Loucy (cell line): Measurements from ENCODE around the gene GRID2.

Source experiments
- H2AFZ ChIP-seq: fragments of 200-600 bp; sonication (generic); 2 replicates; pipeline ENCODE4 v1.6.0; 2016; ENCODE audit warnings: antibody characterized with exemption, mild to moderate bottlenecking, low read length, moderate library complexity
- H3F3A ChIP-seq: fragments of 200-600 bp; 2 replicates; pipeline ENCODE4 v1.6.0; 2016; ENCODE audit warnings: antibody characterized with exemption, low read depth, mild to moderate bottlenecking
- H3K27me3 ChIP-seq: fragments of 200-600 bp; sonication (generic); 2 replicates; pipeline ENCODE4 v1.6.1; 2014; ENCODE audit warnings: low read length, mild to moderate bottlenecking; ENCODE audit not compliant: insufficient read depth, poor library complexity, severe bottlenecking
- H3K36me3 ChIP-seq: fragments of 200-600 bp; sonication (generic); 2 replicates; pipeline ENCODE4 v1.6.1; 2016; ENCODE audit warnings: low read length; ENCODE audit not compliant: insufficient read depth
- H3K4me1 ChIP-seq: fragments of 200-600 bp; sonication (generic); 2 replicates; pipeline ENCODE4 v1.5.1; 2014; ENCODE audit warnings: low read length, mild to moderate bottlenecking; ENCODE audit not compliant: insufficient read depth, poor library complexity, severe bottlenecking
- H3K4me2 ChIP-seq: fragments of 200-600 bp; sonication (generic); 2 replicates; pipeline ENCODE4 v1.6.0; 2014; ENCODE audit warnings: antibody characterized with exemption, low read length, low read depth, mild to moderate bottlenecking; ENCODE audit not compliant: poor library complexity, severe bottlenecking
- H3K4me3 ChIP-seq: fragments of 200-600 bp; sonication (generic); 2 replicates; pipeline ENCODE4 v1.5.1; 2014; ENCODE audit warnings: low read length, mild to moderate bottlenecking, mixed read lengths; ENCODE audit not compliant: poor library complexity, severe bottlenecking
- H3K79me2 ChIP-seq: fragments of 200-600 bp; sonication (generic); 2 replicates; pipeline ENCODE4 v1.6.1; 2014; ENCODE audit warnings: low read length; ENCODE audit not compliant: insufficient read depth
- H3K9ac ChIP-seq: fragments of 200-600 bp; sonication (generic); 2 replicates; pipeline ENCODE4 v1.6.0; 2014; ENCODE audit warnings: mild to moderate bottlenecking, low read depth, low read length, moderate library complexity; ENCODE audit not compliant: poor library complexity, severe bottlenecking
- H3K9me2 ChIP-seq: fragments of 200-600 bp; sonication (generic); replicated peaks from 2 replicates; pipeline ENCODE4 v1.6.1; 2016; ENCODE audit warnings: low read depth, low read length, mixed read lengths
- H3K9me3 ChIP-seq: fragments of 200-600 bp; sonication (generic); 2 replicates; pipeline ENCODE4 v1.6.1; 2014; ENCODE audit warnings: mild to moderate bottlenecking, antibody characterized with exemption, low read length, low read depth; ENCODE audit not compliant: insufficient read depth
- H4K20me1 ChIP-seq: fragments of 200-600 bp; sonication (generic); 2 replicates; pipeline ENCODE4 v1.6.0; 2014; ENCODE audit warnings: antibody characterized with exemption, low read length, mild to moderate bottlenecking; ENCODE audit not compliant: insufficient read depth, poor library complexity, severe bottlenecking
- CTCF ChIP-seq: fragments of 200-600 bp; sonication (generic); conservative IDR thresholded peaks from 2 replicates; pipeline ENCODE4 v1.5.1; 2014; ENCODE audit warnings: mild to moderate bottlenecking, antibody characterized with exemption, low read length
- EZH2phosphoT487 ChIP-seq: fragments of 200-600 bp; IDR thresholded peaks from 2 replicates; pipeline ENCODE4 v1.6.1; 2018; ENCODE audit warnings: antibody characterized with exemption, mild to moderate bottlenecking, moderate library complexity, borderline replicate concordance

GRID2 gene

GRCh38 chr4:93772858-93773257 is 1469.1 kb downstream of the GRID2 start:
- Histone ChIP-seq H3F3A (no peaks in the 10 kb centered on the region), H4K20me1 (no peaks in the 10 kb centered on the region), H3K9ac (no peak overlapping the region), H3K4me2 (no peak overlapping the region), H3K36me3 (no peaks in the 10 kb centered on the region), H2AFZ (no peak overlapping the region), H3K27me3 (no peaks in the 10 kb centered on the region), H3K4me3 (no peak overlapping the region), H3K79me2 (no peaks in the 10 kb centered on the region), H3K9me3 (no peaks in the 10 kb centered on the region), H3K4me1 (no peaks in the 10 kb centered on the region), H3K9me2 (no peaks in the 10 kb centered on the region)
- no peak for TF ChIP-seq EZH2phosphoT487
- TF ChIP-seq CTCF, result no peak

- TF ChIP-seq CTCF (no peak), EZH2phosphoT487 (no peak)
- Histone ChIP-seq H3K4me2 (no peak overlapping the region), H3K36me3 (no peaks in the 10 kb centered on the region), H3K4me3 (no peak overlapping the region), H3K4me1 (no peaks in the 10 kb centered on the region), H3F3A (no peaks in the 10 kb centered on the region), H4K20me1 (no peaks in the 10 kb centered on the region), H3K79me2 (no peaks in the 10 kb centered on the region), H3K9ac (no peak overlapping the region), H3K9me3 (no peaks in the 10 kb centered on the region), H2AFZ (no peak overlapping the region), H3K9me2 (no peaks in the 10 kb centered on the region), H3K27me3 (no peaks in the 10 kb centered on the region)
These were observed 1471.8 kb downstream of the GRID2 start for GRCh38 chr4:93775551-93775950.

GRCh38 chr4:93776386-93777080 is 1472.8 kb downstream of the GRID2 start:
- Histone ChIP-seq H3K9me3 (no peaks in the 10 kb centered on the region), H3K9me2 (no peaks in the 10 kb centered on the region), H3K4me3 (no peak overlapping the region), H3K4me1 (no peaks in the 10 kb centered on the region), H3K27me3 (no peaks in the 10 kb centered on the region), H3K4me2 (no peak overlapping the region), H3K79me2 (no peaks in the 10 kb centered on the region), H4K20me1 (no peaks in the 10 kb centered on the region), H3F3A (no peaks in the 10 kb centered on the region), H2AFZ (no peak overlapping the region), H3K36me3 (no peaks in the 10 kb centered on the region), H3K9ac (no peak overlapping the region)
- TF ChIP-seq EZH2phosphoT487, result no peak
- TF ChIP-seq CTCF, result no peak
